ENCODE data around the gene EVX2. TPM values are rescaled to one million over a fixed set of nuclear protein-coding genes. Genes with fewer than 3 reads are reported as not detected.

Gene EVX2
- total RNA-seq, 2 donors from 2014 or later = 1.2 to 1.6 TPM

GRCh38 chr2:176100547-176101140 lies 16.9 kb upstream of the EVX2 start:
- DNase-seq (ENCODE audit: low spot score) = no peak
- Histone ChIP-seq H3K27me3 (replicated peaks; ENCODE audit: insufficient read depth) (peaks cover 26% of the 10 kb centered on the region), H3K36me3 (no peaks in the 10 kb centered on the region), H3K9me3 (no peaks in the 10 kb centered on the region), H3K27ac (no peak overlapping the region), H3K4me3 (no peak overlapping the region), H3K4me1 (replicated peaks) (no peaks in the 10 kb centered on the region)
- TF ChIP-seq CTCF (IDR thresholded peaks at IDR 0.05) (no peak), POLR2A (IDR thresholded peaks at IDR 0.05) (no peak), POLR2AphosphoS5 (IDR thresholded peaks at IDR 0.05) (no peak)
- WGBS = 61% methylated on average over 28 of the region's 28 CpGs
- intact Hi-C loops (cut with DNase I) = no loop called here

GRCh38 chr2:176099728-176100546 lies 16.2 kb upstream of the EVX2 start, which contains the start of gene HOXD12:
TSS of gene HOXD12 (plus strand) at chr2:176099795. CDS start at chr2:176099802, 7 bp downstream.
- peak; percentile 4 for DNase-seq (ENCODE audit: low spot score)
- WGBS = 37% methylated on average over 69 of the region's 70 CpGs
- TF ChIP-seq CTCF (IDR thresholded peaks at IDR 0.05) = no peak
- Histone ChIP-seq H3K4me1 (replicated peaks) (no peaks in the 10 kb centered on the region), H3K27me3 (replicated peaks; ENCODE audit: insufficient read depth) (peaks cover 23% of the 10 kb centered on the region), H3K27ac (peak within 1 kb of the TSS; percentile 85 to 86), H3K36me3 (no peaks in the 10 kb centered on the region), H3K4me3 (peak within 1 kb of the TSS; percentile 9 to 36), H3K9me3 (no peaks in the 10 kb centered on the region)
- intact Hi-C loops (cut with DNase I) = no loop called here

- Histone ChIP-seq H3K4me3 (no peak overlapping the region), H3K9me3 (no peaks in the 10 kb centered on the region), H3K4me1 (replicated peaks) (no peaks in the 10 kb centered on the region), H3K27me3 (replicated peaks; ENCODE audit: insufficient read depth) (peaks cover 21% of the 10 kb centered on the region), H3K27ac (peak overlapping the region in 1 of 2 donors; percentile 86), H3K36me3 (no peaks in the 10 kb centered on the region)
- no peak for TF ChIP-seq CTCF (IDR thresholded peaks at IDR 0.05)
- DNase-seq (ENCODE audit: low spot score) = no peak
- 53% methylated on average over 30 of the region's 30 CpGs for WGBS
- intact Hi-C loops (cut with DNase I) = no loop called here
These were observed 15.5 kb upstream of the EVX2 start for GRCh38 chr2:176099159-176099727.

- Histone ChIP-seq H3K27ac (peak overlapping the region; percentile 85 to 86), H3K4me1 (replicated peaks) (no peaks in the 10 kb centered on the region), H3K4me3 (peak overlapping the region; percentile 9 to 36), H3K9me3 (no peaks in the 10 kb centered on the region), H3K27me3 (replicated peaks; ENCODE audit: insufficient read depth) (peaks cover 22% of the 10 kb centered on the region), H3K36me3 (no peaks in the 10 kb centered on the region)
- intact Hi-C loops (cut with DNase I) = no loop called here
- TF ChIP-seq POLR2AphosphoS5 (IDR thresholded peaks at IDR 0.05) (no peak), CTCF (IDR thresholded peaks at IDR 0.05) (peak in 1 of 4 experiments; percentile 4), POLR2A (IDR thresholded peaks at IDR 0.05) (no peak)
- peak; percentile 11 for DNase-seq (ENCODE audit: low spot score)
- WGBS = 21% methylated on average over 34 of the region's 35 CpGs
These were observed 14.8 kb upstream of the EVX2 start for GRCh38 chr2:176098366-176099158.

All from prostate gland (tissue), 2 donors.